IMR-90 (cell line): ENCODE results near the gene PCDH1. TPM values are rescaled to one million over a fixed set of nuclear protein-coding genes. Genes with fewer than 3 reads are reported as not detected.
A peak's percentile ranks its signal among the peaks of the same experiment; 100 is the strongest.

Experiments
- ATAC-seq: fragments of 200-7000 bp; cut with Tn5 transposase; 2 replicates; pipeline ENCODE4 v1.9.1; 2020; ENCODE audit warnings: low read depth, mild to moderate bottlenecking, moderate library complexity
- BruUV-seq: library from RNA; stranded (reverse); fragments of 400-500 nt; replicated peaks from 2 replicates; lab custom pipeline; 2021; lab: Mats Ljungman, UMichigan
- CTCF ChIA-PET: fragments of 300-600 bp; formaldehyde crosslinking; extraction: SDS; loops from one replicate; lab custom pipeline; 2021; ENCODE audit warnings: antibody characterized with exemption; lab: Yijun Ruan, JAX
- POLR2A ChIA-PET: fragments of 300-600 bp; sonication (Branson Sonifier 250); formaldehyde crosslinking; loops from one replicate; lab custom pipeline; 2022; ENCODE audit warnings: antibody characterized with exemption; ENCODE audit not compliant: unreplicated experiment; lab: Charles Lee
- DNase-seq: peaks from one replicate; pipeline ENCODE4 v3.0.0; 2013
- H2AFZ ChIP-seq: replicated peaks from 2 replicates; pipeline ENCODE3; 2013; ENCODE audit warnings: low read length, mild to moderate bottlenecking; ENCODE audit not compliant: poor library complexity
- H2AK5ac ChIP-seq: 2 replicates; pipeline ENCODE4 v1.6.1; 2013; ENCODE audit warnings: low read depth, low read length, inconsistent platforms
- H2AK9ac ChIP-seq: replicated peaks from 2 replicates; pipeline ENCODE3; 2013; ENCODE audit warnings: mild to moderate bottlenecking, low read depth, low read length, moderate library complexity; ENCODE audit not compliant: poor library complexity
- H2BK120ac ChIP-seq: 2 replicates; pipeline ENCODE4 v1.6.1; 2013; ENCODE audit warnings: low read depth, low read length, inconsistent platforms
- H2BK15ac ChIP-seq: 3 replicates; pipeline ENCODE4 v1.6.1; 2013; ENCODE audit warnings: low read depth, low read length, inconsistent platforms
- H2BK20ac ChIP-seq: 2 replicates; pipeline ENCODE4 v1.6.1; 2013; ENCODE audit warnings: low read depth, mild to moderate bottlenecking, inconsistent platforms, low read length, moderate library complexity
- H2BK5ac ChIP-seq: 2 replicates; pipeline ENCODE4 v1.6.1; 2013; ENCODE audit warnings: mild to moderate bottlenecking, low read depth, low read length, inconsistent platforms; ENCODE audit not compliant: poor library complexity, severe bottlenecking
- H3K14ac ChIP-seq: replicated peaks from 2 replicates; pipeline ENCODE4 v1.6.1; 2013; ENCODE audit warnings: low read depth, low read length, inconsistent platforms
- H3K18ac ChIP-seq: 2 replicates; pipeline ENCODE4 v1.6.1; 2013; ENCODE audit warnings: low read depth, low read length, control low read depth
- H3K23ac ChIP-seq: 2 replicates; pipeline ENCODE4 v1.6.1; 2013; ENCODE audit warnings: low read depth, low read length, inconsistent platforms
- H3K27ac ChIP-seq: 2 replicates; pipeline ENCODE4 v1.5.1; 2013; ENCODE audit warnings: mild to moderate bottlenecking, control low read depth, low read length; ENCODE audit not compliant: insufficient read depth
- H3K27me3 ChIP-seq: 2 replicates; pipeline ENCODE4 v1.6.1; 2013; ENCODE audit warnings: low read length; ENCODE audit not compliant: control insufficient read depth, insufficient read depth
- H3K36me3 ChIP-seq: 2 replicates; pipeline ENCODE4 v1.6.1; 2013; ENCODE audit warnings: low read length, mixed read lengths; ENCODE audit not compliant: control insufficient read depth, insufficient read depth
- H3K4ac ChIP-seq: 2 replicates; pipeline ENCODE4 v1.6.1; 2013; ENCODE audit warnings: low read depth, low read length, inconsistent platforms
- H3K4me1 ChIP-seq: 2 replicates; pipeline ENCODE4 v1.6.1; 2013; ENCODE audit warnings: low read length, mixed read lengths; ENCODE audit not compliant: control insufficient read depth, insufficient read depth
- H3K4me2 ChIP-seq: 2 replicates; pipeline ENCODE4 v1.6.1; 2013; ENCODE audit warnings: low read depth, mild to moderate bottlenecking, control low read depth, low read length, moderate library complexity
- H3K4me3 ChIP-seq: 2 replicates; pipeline ENCODE4 v1.5.1; 2013; ENCODE audit warnings: low read depth, mild to moderate bottlenecking, control low read depth, low read length, moderate library complexity; ENCODE audit not compliant: insufficient read depth
- H3K56ac ChIP-seq: 2 replicates; pipeline ENCODE4 v1.6.1; 2013; ENCODE audit warnings: low read length, inconsistent platforms; ENCODE audit not compliant: insufficient read depth; ENCODE audit errors: extremely low read depth
- H3K79me1 ChIP-seq, 2 experiments: 2 replicates each; pipeline ENCODE4 v1.6.1; 2013; ENCODE audit warnings: low read length in 2 of 2, inconsistent platforms in 1 of 2, low read depth in 1 of 2
- H3K9ac ChIP-seq: 2 replicates; pipeline ENCODE4 v1.6.1; 2013; ENCODE audit warnings: low read depth, low read length, control low read depth
- H3K9me1 ChIP-seq: 2 replicates; pipeline ENCODE4 v1.6.1; 2013; ENCODE audit warnings: low read length, inconsistent platforms; ENCODE audit not compliant: insufficient read depth
- H3K9me3 ChIP-seq: 2 replicates; pipeline ENCODE4 v1.6.1; 2013; ENCODE audit warnings: low read length; ENCODE audit not compliant: control insufficient read depth, insufficient read depth
- H4K20me1 ChIP-seq: 2 replicates; pipeline ENCODE4 v1.6.1; 2013; ENCODE audit warnings: low read length, inconsistent platforms; ENCODE audit not compliant: insufficient read depth
- H4K5ac ChIP-seq: 2 replicates; pipeline ENCODE4 v1.6.1; 2013; ENCODE audit warnings: mild to moderate bottlenecking, low read depth, low read length, control low read depth
- H4K8ac ChIP-seq, 2 experiments: 2 replicates each; pipeline ENCODE4 v1.6.1; 2013; ENCODE audit warnings: low read depth in 2 of 2, low read length in 2 of 2, control low read depth in 1 of 2, inconsistent platforms in 1 of 2
- H4K91ac ChIP-seq: 2 replicates; pipeline ENCODE4 v1.6.1; 2013; ENCODE audit warnings: low read depth, low read length, inconsistent platforms; ENCODE audit not compliant: insufficient read depth
- POLR2A ChIP-seq: IDR thresholded peaks from 2 replicates; pipeline ENCODE4 v1.6.1; 2012; ENCODE audit warnings: mild to moderate bottlenecking, low read depth, low read length
- WGBS, 2 experiments: methylation state at CpG; one replicate each; pipeline versions ENCODE4 v1.1.5 to v1.1.7; 2013; ENCODE audit warnings: missing lambda C conversion rate in 2 of 2; ENCODE audit not compliant: insufficient read length in 1 of 2; ENCODE audit errors: extremely low coverage in 2 of 2; 5-methylcytosine and 5-hydroxymethylcytosine counted together
- dilution Hi-C: fragments of 300-500 bp; cut with HindIII; formaldehyde crosslinking; loops from one replicate; pipeline ENCODE4 v1.14.3; 2018; ENCODE audit warnings: low sequenced_read_pairs; ENCODE audit not compliant: unreplicated experiment
- in situ Hi-C: fragments of 300-500 bp; cut with MboI; formaldehyde crosslinking; loops from 3 replicates; pipeline ENCODE4 v1.14.3; 2019; ENCODE audit warnings: low sequenced_read_pairs, inconsistent platforms, mixed read lengths
- intact Hi-C: fragments of 100-400 bp; cut with micrococcal nuclease; formaldehyde crosslinking; loops from 2 replicates; pipeline ENCODE4 v1.10.0; 2022
- polyA plus RNA-seq, 3 experiments: library from polyadenylated mRNA; depleted of rRNA; stranded (reverse); fragments of >200 nt; gene quantifications; 2 replicates each; pipeline ENCODE4 v1.2.3, GENCODE V29; 2012; ENCODE audit warnings: low replicate concordance in 1 of 3
- total RNA-seq: library from RNA; depleted of rRNA; stranded (reverse); fragments of >200 nt; gene quantifications from 2 replicates; pipeline ENCODE4 v1.2.3, GENCODE V29; 2012
- TF ChIP-seq, protein P1 (sequence below): conservative IDR thresholded peaks from 2 replicates; pipeline ENCODE4 v1.5.1; 2012; ENCODE audit warnings: mild to moderate bottlenecking, low read depth, low read length, improper control_type of control experiment
- TF ChIP-seq, protein P2 (sequence below): fragments of 150-350 bp; IDR thresholded peaks from 2 replicates; pipeline ENCODE4 v1.6.1; 2016; ENCODE audit warnings: low read depth, mild to moderate bottlenecking, low read length, moderate library complexity, borderline replicate concordance

The PCDH1 gene
- total and polyA plus RNA-seq, 2 of the 4 experiments (the other 2 are of a cell fraction), result 0.74 to 0.90 TPM

DNA sequence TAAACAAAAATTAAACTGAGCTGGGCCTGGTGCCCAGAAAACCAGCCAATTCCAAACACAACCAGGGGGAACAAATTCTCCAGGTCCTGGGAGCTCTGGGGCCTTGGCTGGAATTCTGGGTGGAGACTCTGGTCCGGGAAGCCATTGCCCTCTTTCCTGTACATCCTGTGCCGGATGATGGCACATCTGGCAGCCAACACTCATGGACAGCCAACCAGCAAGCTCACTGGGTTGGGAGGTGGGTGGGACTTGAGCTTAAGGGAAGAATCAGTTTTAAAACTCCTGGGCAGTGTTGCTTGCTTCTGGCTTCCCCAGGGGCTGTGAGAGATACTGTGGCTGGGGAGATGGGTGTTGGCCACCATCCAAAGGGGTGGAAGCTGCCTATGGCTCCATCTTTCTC is 56.1 kb downstream of the PCDH1 start:
- peak overlapping the region; percentile 14; the same call in 1 of the 2 replicates for H4K5ac ChIP-seq
- peak overlapping the region; percentile 91 for H3K4ac ChIP-seq
- ATAC-seq (peak; percentile 60), DNase-seq (peak; percentile 50)
- no peak overlapping the region for H3K9ac ChIP-seq
- peak overlapping the region; percentile 48; the same call in 1 of the 2 replicates for H2AK5ac ChIP-seq
- H4K91ac ChIP-seq, result peak overlapping the region; percentile 73
- H3K27ac ChIP-seq, result peak overlapping the region; percentile 34; the same call in 1 of the 2 replicates
- WGBS, 2 experiments, result no CpG with 5 or more reads among the region's 2 CpGs
- H3K23ac ChIP-seq, result peak overlapping the region; percentile 79; the same call in 1 of the 2 replicates
- ChIA-PET CTCF (interaction anchor here (0.7 to 0.9 kb wide), 2 partner anchors 9 to 59 kb away, joined by 3 read pairs; no protein-coding TSS in a partner anchor), POLR2A (interaction anchor here (1.1 kb wide), 1 partner anchor 28 kb away, joined by 3 read pairs; no protein-coding TSS in a partner anchor)
- H3K9me1 ChIP-seq, result peaks cover 13% of the 10 kb centered on the region
- H3K4me2 ChIP-seq, result no peak overlapping the region
- H3K9me3 ChIP-seq, result peaks cover 2% of the 10 kb centered on the region; the same call in 1 of the 2 replicates
- peak overlapping the region; percentile 80 for H2BK20ac ChIP-seq
- H2AK9ac ChIP-seq, result peak overlapping the region; percentile 86
- peak overlapping the region; percentile 79 for H3K14ac ChIP-seq
- H3K4me1 ChIP-seq, result peaks cover 5% of the 10 kb centered on the region; the same call in 1 of the 2 replicates
- H3K36me3 ChIP-seq, result no peaks in the 10 kb centered on the region
- peak overlapping the region; percentile 10 for H2BK5ac ChIP-seq
- BruUV-seq, result no TSS peak
- no peaks in the 10 kb centered on the region for H4K20me1 ChIP-seq
- TF ChIP-seq, protein P1, sequence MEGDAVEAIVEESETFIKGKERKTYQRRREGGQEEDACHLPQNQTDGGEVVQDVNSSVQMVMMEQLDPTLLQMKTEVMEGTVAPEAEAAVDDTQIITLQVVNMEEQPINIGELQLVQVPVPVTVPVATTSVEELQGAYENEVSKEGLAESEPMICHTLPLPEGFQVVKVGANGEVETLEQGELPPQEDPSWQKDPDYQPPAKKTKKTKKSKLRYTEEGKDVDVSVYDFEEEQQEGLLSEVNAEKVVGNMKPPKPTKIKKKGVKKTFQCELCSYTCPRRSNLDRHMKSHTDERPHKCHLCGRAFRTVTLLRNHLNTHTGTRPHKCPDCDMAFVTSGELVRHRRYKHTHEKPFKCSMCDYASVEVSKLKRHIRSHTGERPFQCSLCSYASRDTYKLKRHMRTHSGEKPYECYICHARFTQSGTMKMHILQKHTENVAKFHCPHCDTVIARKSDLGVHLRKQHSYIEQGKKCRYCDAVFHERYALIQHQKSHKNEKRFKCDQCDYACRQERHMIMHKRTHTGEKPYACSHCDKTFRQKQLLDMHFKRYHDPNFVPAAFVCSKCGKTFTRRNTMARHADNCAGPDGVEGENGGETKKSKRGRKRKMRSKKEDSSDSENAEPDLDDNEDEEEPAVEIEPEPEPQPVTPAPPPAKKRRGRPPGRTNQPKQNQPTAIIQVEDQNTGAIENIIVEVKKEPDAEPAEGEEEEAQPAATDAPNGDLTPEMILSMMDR, result no peak
- TF ChIP-seq POLR2A, result no peak
- TF ChIP-seq, protein P2, sequence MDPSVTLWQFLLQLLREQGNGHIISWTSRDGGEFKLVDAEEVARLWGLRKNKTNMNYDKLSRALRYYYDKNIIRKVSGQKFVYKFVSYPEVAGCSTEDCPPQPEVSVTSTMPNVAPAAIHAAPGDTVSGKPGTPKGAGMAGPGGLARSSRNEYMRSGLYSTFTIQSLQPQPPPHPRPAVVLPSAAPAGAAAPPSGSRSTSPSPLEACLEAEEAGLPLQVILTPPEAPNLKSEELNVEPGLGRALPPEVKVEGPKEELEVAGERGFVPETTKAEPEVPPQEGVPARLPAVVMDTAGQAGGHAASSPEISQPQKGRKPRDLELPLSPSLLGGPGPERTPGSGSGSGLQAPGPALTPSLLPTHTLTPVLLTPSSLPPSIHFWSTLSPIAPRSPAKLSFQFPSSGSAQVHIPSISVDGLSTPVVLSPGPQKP, result no peak
- dilution Hi-C loops, result no loop called here
- H3K18ac ChIP-seq, result 0 out of 2 replicates have a peak overlapping the region, but pooled peaks have one; percentile 3
- peaks cover 15% of the 10 kb centered on the region for H3K27me3 ChIP-seq
- intact Hi-C loops, result no loop called here
- H2BK120ac ChIP-seq, result peak overlapping the region; percentile 81
- peak overlapping the region; percentile 79 for H2AFZ ChIP-seq
- no peak overlapping the region; the same call in 1 of the 2 replicates for H3K56ac ChIP-seq
- in situ Hi-C loops, result no loop called here
- 0 out of 3 replicates have a peak overlapping the region, but pooled peaks have one; percentile 86 for H2BK15ac ChIP-seq
- H3K79me1 ChIP-seq, result no peaks in the 10 kb centered on the region
- peak overlapping the region; percentile 72 to 83; a peak in 3 of 4 replicates for H4K8ac ChIP-seq
- no peak overlapping the region for H3K4me3 ChIP-seq
